Activated CD4-positive, alpha-beta T cell treated with anti-CD3 and anti-CD28 coated beads, Interleukin-2, amount 50 U/mL, for 16 hours (primary cell): ENCODE results near the gene ALG11.
"Not testable (repeated sequence)": the region's sequence is repeated elsewhere in the genome, so short reads cannot be mapped to it uniquely, and the experiment has no call there.

Experiments used
- DNase-seq: peaks from one replicate; pipeline ENCODE4 v3.0.0-alpha.2; 2020

ALG11 gene

GRCh38 chr13:52033039-52033438, 20.8 kb downstream of the ALG11 start:
- no peak for DNase-seq

GRCh38 chr13:52034616-52035226, 22.5 kb downstream of the ALG11 start:
- DNase-seq, result no peak

- no peak for DNase-seq
These were observed 23.8 kb downstream of the ALG11 start for GRCh38 chr13:52036037-52036436.

- no peak for DNase-seq
These were observed 31.5 kb downstream of the ALG11 start for GRCh38 chr13:52043675-52044074.

GRCh38 chr13:52047463-52047862, 35.3 kb downstream of the ALG11 start:
- no peak for DNase-seq

GRCh38 chr13:52048516-52048915, 36.3 kb downstream of the ALG11 start:
- DNase-seq, result no peak

- DNase-seq, result no peak
These were observed 39.2 kb downstream of the ALG11 start for GRCh38 chr13:52051400-52051799.

GRCh38 chr13:52053460-52053859, 41.3 kb downstream of the ALG11 start:
- DNase-seq, result no peak

- not testable (repeated sequence) for DNase-seq
These were observed 48.9 kb downstream of the ALG11 start for GRCh38 chr13:52061064-52061463.

GRCh38 chr13:52061587-52061986, 49.4 kb downstream of the ALG11 start:
- DNase-seq, result no peak

GRCh38 chr13:52067237-52067636, 55.0 kb downstream of the ALG11 start:
- DNase-seq, result no peak

GRCh38 chr13:52070929-52071523, 58.8 kb downstream of the ALG11 start:
- peak; percentile 42 for DNase-seq
